ENCODE measurements around the gene DNAJB1.

- TF ChIP-seq CTCF (conservative IDR thresholded peaks at IDR 0.05; ENCODE audit: low read depth, low read length) (no peak), EZH2 (IDR thresholded peaks at IDR 0.05; ENCODE audit: borderline replicate concordance, low read depth, low read length, poor library complexity, severe bottlenecking) (no peak)
These were observed 41.9 kb downstream of the DNAJB1 start for GRCh38 chr19:14476327-14476672.

Measured in A673 (cell line).